Measurements from ENCODE around the gene FIZ1. TPM values are rescaled to one million over a fixed set of nuclear protein-coding genes. Genes with fewer than 3 reads are reported as not detected.

Gene FIZ1
- total RNA-seq, 1 donor from 2014 or later = 31.7 TPM

DNA sequence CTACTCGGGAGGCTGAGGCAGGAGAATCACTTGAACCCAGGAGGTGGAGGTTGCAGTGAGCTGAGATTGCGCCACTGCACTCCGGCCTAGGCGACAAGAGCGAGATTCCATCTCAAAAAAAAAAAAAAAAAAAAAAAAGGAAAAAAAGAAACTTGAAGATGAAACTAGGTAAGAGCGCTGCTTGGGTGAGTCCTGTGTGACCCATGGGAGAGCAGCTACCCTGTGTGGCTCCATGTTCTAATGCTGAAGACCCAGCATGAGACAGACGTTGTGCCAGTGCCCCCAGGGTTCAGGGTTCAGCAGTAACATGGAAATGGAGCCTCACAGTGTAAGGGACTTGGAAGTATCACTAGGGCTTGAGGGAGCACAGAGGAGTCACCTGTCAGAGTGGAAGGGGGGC is 19.1 kb upstream of the FIZ1 start:
- Mint-ChIP-seq H3K36me3 (peaks cover 21% of the 10 kb centered on the region), H3K4me3 (no peak overlapping the region), H3K27me3 (ENCODE audit: low read depth) (no peaks in the 10 kb centered on the region), H3K27ac (no peak overlapping the region), H3K9me3 (no peaks in the 10 kb centered on the region), H3K4me1 (peaks cover 3% of the 10 kb centered on the region)
- TF ChIP-seq, protein P1, sequence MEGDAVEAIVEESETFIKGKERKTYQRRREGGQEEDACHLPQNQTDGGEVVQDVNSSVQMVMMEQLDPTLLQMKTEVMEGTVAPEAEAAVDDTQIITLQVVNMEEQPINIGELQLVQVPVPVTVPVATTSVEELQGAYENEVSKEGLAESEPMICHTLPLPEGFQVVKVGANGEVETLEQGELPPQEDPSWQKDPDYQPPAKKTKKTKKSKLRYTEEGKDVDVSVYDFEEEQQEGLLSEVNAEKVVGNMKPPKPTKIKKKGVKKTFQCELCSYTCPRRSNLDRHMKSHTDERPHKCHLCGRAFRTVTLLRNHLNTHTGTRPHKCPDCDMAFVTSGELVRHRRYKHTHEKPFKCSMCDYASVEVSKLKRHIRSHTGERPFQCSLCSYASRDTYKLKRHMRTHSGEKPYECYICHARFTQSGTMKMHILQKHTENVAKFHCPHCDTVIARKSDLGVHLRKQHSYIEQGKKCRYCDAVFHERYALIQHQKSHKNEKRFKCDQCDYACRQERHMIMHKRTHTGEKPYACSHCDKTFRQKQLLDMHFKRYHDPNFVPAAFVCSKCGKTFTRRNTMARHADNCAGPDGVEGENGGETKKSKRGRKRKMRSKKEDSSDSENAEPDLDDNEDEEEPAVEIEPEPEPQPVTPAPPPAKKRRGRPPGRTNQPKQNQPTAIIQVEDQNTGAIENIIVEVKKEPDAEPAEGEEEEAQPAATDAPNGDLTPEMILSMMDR (IDR thresholded peaks at IDR 0.05; ENCODE audit: unreplicated experiment) = no peak
- no peak for DNase-seq (ENCODE audit: low spot score in 2 of 2, unreplicated experiment in 2 of 2)

DNA sequence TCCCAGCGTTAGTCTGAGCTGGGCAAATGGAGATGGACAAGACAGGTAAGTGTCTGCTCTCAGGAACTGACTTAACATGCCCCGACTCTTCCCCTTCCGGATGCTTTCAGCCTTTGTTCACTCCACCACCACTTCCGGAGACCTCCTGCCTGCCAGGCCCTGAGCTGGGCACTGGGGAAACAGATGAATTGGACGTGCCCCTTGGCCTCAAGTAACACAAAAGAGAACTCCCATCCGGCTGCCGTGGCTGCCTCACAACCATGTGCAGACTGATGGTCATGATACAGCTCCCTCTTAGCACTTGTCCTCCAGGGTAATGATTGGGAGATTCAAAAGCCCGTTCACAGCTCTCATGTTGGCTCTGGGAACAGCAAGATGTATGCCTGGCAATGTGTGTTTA is 18.1 kb upstream of the FIZ1 start:
- H3K27me3 Mint-ChIP-seq (ENCODE audit: low read depth) = no peaks in the 10 kb centered on the region
- H3K9me3 Mint-ChIP-seq = no peaks in the 10 kb centered on the region
- TF ChIP-seq, protein P1 (IDR thresholded peaks at IDR 0.05; ENCODE audit: unreplicated experiment) = no peak
- no peak for DNase-seq (ENCODE audit: low spot score in 2 of 2, unreplicated experiment in 2 of 2)
- H3K27ac Mint-ChIP-seq = no peak overlapping the region
- H3K36me3 Mint-ChIP-seq = peaks cover 26% of the 10 kb centered on the region
- no peaks in the 10 kb centered on the region for H3K4me1 Mint-ChIP-seq
- H3K4me3 Mint-ChIP-seq = no peak overlapping the region

DNA sequence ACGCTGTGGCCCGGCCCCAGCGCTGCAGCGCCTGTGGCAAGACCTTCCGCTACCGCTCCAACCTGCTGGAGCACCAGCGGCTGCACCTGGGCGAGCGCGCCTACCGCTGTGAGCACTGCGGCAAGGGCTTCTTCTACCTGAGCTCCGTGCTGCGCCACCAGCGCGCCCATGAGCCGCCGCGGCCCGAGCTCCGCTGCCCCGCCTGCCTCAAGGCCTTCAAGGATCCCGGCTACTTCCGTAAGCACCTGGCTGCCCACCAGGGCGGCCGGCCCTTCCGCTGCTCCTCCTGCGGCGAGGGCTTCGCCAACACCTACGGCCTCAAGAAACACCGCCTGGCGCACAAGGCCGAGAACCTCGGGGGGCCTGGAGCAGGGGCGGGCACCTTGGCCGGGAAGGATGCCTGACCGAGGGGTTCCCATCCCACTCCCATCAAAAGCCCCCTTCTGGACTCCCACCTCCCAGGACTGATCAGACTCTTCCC is 17.1 kb upstream of the FIZ1 start:
- Mint-ChIP-seq H3K36me3 (peaks cover 26% of the 10 kb centered on the region), H3K27me3 (ENCODE audit: low read depth) (no peaks in the 10 kb centered on the region), H3K27ac (no peak overlapping the region), H3K9me3 (no peaks in the 10 kb centered on the region), H3K4me1 (no peaks in the 10 kb centered on the region), H3K4me3 (no peak overlapping the region)
- TF ChIP-seq, protein P1 (IDR thresholded peaks at IDR 0.05; ENCODE audit: unreplicated experiment) = no peak
- no peak for DNase-seq (ENCODE audit: low spot score in 2 of 2, unreplicated experiment in 2 of 2)

DNA sequence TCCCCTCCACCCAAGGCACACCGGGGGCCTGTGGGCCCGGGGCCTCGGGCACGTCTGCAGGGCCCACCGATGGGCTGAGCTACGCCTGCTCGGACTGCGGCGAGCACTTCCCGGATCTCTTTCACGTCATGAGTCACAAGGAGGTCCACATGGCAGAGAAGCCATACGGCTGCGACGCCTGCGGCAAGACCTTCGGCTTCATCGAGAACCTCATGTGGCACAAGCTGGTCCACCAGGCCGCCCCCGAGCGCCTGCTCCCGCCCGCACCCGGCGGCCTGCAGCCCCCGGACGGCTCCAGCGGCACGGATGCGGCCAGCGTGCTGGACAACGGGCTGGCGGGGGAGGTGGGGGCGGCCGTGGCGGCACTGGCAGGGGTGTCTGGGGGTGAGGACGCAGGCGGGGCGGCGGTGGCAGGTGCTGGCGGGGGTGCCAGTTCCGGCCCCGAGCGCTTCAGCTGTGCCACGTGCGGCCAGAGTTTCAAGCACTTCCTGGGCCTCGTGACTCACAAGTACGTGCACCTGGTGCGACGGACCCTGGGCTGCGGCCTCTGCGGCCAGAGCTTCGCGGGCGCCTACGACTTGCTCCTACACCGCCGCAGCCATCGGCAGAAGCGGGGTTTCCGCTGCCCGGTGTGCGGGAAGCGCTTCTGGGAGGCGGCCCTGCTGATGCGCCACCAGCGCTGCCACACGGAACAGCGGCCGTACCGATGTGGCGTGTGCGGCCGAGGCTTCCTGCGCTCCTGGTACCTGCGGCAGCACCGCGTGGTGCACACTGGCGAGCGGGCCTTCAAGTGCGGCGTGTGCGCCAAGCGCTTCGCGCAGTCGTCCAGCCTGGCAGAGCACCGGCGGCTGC is 16.5 kb upstream of the FIZ1 start:
- TF ChIP-seq, protein P1 (IDR thresholded peaks at IDR 0.05; ENCODE audit: unreplicated experiment) = no peak
- DNase-seq (ENCODE audit: low spot score in 2 of 2, unreplicated experiment in 2 of 2) = no peak
- no peaks in the 10 kb centered on the region for H3K27me3 Mint-ChIP-seq (ENCODE audit: low read depth)
- no peak overlapping the region for H3K4me3 Mint-ChIP-seq
- no peaks in the 10 kb centered on the region for H3K4me1 Mint-ChIP-seq
- H3K36me3 Mint-ChIP-seq = peaks cover 29% of the 10 kb centered on the region
- no peaks in the 10 kb centered on the region for H3K9me3 Mint-ChIP-seq
- no peak overlapping the region for H3K27ac Mint-ChIP-seq

DNA sequence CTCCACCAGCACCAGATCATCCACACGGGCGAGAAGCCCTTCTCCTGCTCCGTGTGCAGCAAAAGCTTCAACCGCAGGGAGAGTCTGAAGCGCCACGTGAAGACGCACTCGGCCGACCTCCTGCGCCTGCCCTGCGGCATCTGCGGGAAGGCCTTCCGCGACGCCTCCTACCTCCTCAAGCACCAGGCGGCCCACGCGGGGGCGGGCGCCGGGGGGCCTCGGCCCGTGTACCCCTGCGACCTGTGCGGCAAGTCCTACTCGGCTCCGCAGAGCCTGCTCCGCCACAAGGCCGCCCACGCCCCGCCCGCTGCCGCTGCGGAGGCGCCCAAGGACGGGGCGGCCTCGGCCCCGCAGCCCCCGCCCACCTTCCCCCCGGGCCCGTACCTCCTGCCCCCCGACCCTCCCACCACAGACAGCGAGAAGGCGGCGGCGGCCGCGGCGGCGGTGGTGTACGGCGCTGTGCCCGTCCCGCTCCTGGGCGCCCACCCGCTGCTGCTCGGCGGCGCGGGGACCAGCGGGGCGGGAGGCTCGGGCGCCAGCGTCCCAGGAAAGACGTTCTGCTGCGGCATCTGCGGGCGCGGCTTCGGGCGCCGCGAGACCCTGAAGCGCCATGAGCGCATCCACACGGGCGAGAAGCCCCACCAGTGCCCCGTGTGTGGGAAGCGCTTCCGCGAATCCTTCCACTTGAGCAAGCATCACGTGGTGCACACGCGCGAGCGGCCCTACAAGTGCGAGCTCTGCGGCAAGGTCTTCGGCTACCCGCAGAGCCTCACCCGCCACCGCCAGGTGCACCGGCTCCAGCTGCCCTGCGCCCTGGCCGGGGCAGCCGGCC is 15.6 kb upstream of the FIZ1 start:
- TF ChIP-seq, protein P1 (IDR thresholded peaks at IDR 0.05; ENCODE audit: unreplicated experiment) = no peak
- peaks cover 30% of the 10 kb centered on the region for H3K36me3 Mint-ChIP-seq
- DNase-seq (ENCODE audit: low spot score in 2 of 2, unreplicated experiment in 2 of 2) = no peak
- no peaks in the 10 kb centered on the region for H3K9me3 Mint-ChIP-seq
- H3K4me3 Mint-ChIP-seq = no peak overlapping the region
- H3K27ac Mint-ChIP-seq = no peak overlapping the region
- H3K27me3 Mint-ChIP-seq (ENCODE audit: low read depth) = no peaks in the 10 kb centered on the region
- no peaks in the 10 kb centered on the region for H3K4me1 Mint-ChIP-seq
